A549 (cell line): ENCODE results near the gene CCDC88B.

Experiments used
- E2F6 ChIP-seq: IDR thresholded peaks from 2 replicates; pipeline ENCODE4 v1.6.1; 2012; ENCODE audit warnings: low read depth, borderline replicate concordance
- ESRRA ChIP-seq: fragments of 150-350 bp; IDR thresholded peaks from 2 replicates; pipeline ENCODE4 v1.6.1; 2014; ENCODE audit warnings: mild to moderate bottlenecking, low read length, borderline replicate concordance
- HEYL ChIP-seq: fragments of 250-450 bp; sonication (Bioruptor Pico); IDR thresholded peaks from 2 replicates; pipeline ENCODE4 v1.8.0; 2021; ENCODE audit warnings: mild to moderate bottlenecking, moderate library complexity
- HOXB5 ChIP-seq: fragments of 250-450 bp; sonication (Bioruptor Pico); IDR thresholded peaks from 2 replicates; pipeline ENCODE4 v1.5.0; 2020; ENCODE audit warnings: mild to moderate bottlenecking, moderate library complexity
- POLR2A ChIP-seq: IDR thresholded peaks from 2 replicates; pipeline ENCODE4 v1.6.1; 2012; ENCODE audit warnings: mild to moderate bottlenecking, low read length
- USF2 ChIP-seq: fragments of 450-650 bp; IDR thresholded peaks from 2 replicates; pipeline ENCODE4 v1.6.1; 2014; ENCODE audit warnings: antibody characterized with exemption
- TF ChIP-seq, protein P1 (sequence below): fragments of >200 bp; sonication (Bioruptor Twin); formaldehyde crosslinking; IDR thresholded peaks from 3 replicates; pipeline ENCODE4 v1.5.1; 2016
- TF ChIP-seq, protein P2 (sequence below): IDR thresholded peaks from 2 replicates; pipeline ENCODE4 v1.6.1; 2012

DNA sequence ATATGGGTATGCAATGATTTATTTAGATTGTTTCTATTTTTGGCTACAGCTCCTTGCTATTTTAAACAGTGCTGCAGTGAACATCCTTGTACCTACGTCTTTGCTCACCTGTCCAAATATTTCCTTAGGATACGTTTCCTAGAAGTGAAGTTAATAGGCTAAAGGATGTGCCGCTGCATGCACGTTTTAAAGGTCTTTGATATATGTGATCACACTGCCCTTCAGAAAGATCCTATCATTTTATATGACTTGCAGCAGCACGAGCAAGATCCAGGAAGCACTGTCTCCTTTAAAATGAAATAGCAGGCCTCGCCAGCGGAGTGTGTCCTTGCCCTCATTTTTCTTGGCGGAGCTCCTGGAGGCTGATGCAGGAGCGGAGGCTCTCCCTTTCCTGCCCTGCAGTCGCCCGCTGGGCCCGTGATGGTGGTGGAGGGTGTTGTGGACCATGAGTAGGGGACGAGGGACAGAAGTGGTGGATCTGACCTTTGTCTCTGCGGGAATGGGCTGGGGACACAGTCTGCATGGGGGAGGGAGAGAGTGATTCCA lies 38.4 kb downstream of the CCDC88B start:
- TF ChIP-seq USF2: no peak
- no peak for TF ChIP-seq POLR2A
- TF ChIP-seq HEYL (CRISPR knock-in tag): no peak
- TF ChIP-seq, protein P1, sequence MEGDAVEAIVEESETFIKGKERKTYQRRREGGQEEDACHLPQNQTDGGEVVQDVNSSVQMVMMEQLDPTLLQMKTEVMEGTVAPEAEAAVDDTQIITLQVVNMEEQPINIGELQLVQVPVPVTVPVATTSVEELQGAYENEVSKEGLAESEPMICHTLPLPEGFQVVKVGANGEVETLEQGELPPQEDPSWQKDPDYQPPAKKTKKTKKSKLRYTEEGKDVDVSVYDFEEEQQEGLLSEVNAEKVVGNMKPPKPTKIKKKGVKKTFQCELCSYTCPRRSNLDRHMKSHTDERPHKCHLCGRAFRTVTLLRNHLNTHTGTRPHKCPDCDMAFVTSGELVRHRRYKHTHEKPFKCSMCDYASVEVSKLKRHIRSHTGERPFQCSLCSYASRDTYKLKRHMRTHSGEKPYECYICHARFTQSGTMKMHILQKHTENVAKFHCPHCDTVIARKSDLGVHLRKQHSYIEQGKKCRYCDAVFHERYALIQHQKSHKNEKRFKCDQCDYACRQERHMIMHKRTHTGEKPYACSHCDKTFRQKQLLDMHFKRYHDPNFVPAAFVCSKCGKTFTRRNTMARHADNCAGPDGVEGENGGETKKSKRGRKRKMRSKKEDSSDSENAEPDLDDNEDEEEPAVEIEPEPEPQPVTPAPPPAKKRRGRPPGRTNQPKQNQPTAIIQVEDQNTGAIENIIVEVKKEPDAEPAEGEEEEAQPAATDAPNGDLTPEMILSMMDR: no peak
- no peak for TF ChIP-seq ESRRA
- no peak for TF ChIP-seq HOXB5 (CRISPR knock-in tag)
- no peak for TF ChIP-seq E2F6
- TF ChIP-seq, protein P2, sequence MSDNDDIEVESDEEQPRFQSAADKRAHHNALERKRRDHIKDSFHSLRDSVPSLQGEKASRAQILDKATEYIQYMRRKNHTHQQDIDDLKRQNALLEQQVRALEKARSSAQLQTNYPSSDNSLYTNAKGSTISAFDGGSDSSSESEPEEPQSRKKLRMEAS: no peak
